Ovary (tissue), 3 donors: ENCODE data around the gene ACBD4.

ENCODE experiments used
- CTCF ChIP-seq, 3 donors: fragments of 450-650 bp in 2 of 3; fragments of 200-600 bp in 1 of 3; IDR thresholded peaks; one replicate each; pipeline versions ENCODE4 v1.5.1 to v1.8.0; 2016 to 2022; ENCODE audit warnings: antibody characterized with exemption in 3 of 3, mild to moderate bottlenecking in 1 of 3
- EP300 ChIP-seq: sonication (generic); formaldehyde crosslinking; IDR thresholded peaks from one replicate; pipeline ENCODE4 v1.6.1; 2017; ENCODE audit warnings: antibody characterized with exemption
- POLR2A ChIP-seq: fragments of 450-650 bp; IDR thresholded peaks from one replicate; pipeline ENCODE4 v1.6.1; 2017; ENCODE audit warnings: antibody characterized with exemption, mild to moderate bottlenecking, moderate library complexity
- donor health status: DM: no; HTN: no; CAD: no.

GRCh38 chr17:45101546-45101882, 34.0 kb upstream of the ACBD4 start:
- TF ChIP-seq CTCF (IDR thresholded peaks at IDR 0.05) (no peak), POLR2A (no peak), EP300 (no peak)
